A549 (cell line): Measurements from ENCODE around the gene RHOF. TPM values are rescaled to one million over a fixed set of nuclear protein-coding genes. Genes with fewer than 3 reads are reported as not detected.

Experiments
- ATAC-seq, 2 experiments: fragments of 200-7000 bp in 1 of 2; fragments of >200 bp in 1 of 2; cut with Nextera tagmentation in 1 of 2; cut with Tn5 transposase in 1 of 2; 3 replicates each; pipeline versions ENCODE4 v1.8.0 to v1.9.1; 2018 to 2020; ENCODE audit warnings: mild to moderate bottlenecking in 1 of 2, moderate library complexity in 1 of 2
- CTCF ChIA-PET: fragments of 300-600 bp; sonication (Branson Sonifier 250); formaldehyde crosslinking; extraction: SDS; loops from one replicate; lab custom pipeline; 2021; ENCODE audit warnings: antibody characterized with exemption, inconsistent platforms; lab: Yijun Ruan, JAX
- POLR2A ChIA-PET: fragments of 350-600 bp; formaldehyde crosslinking; extraction: SDS; loops from one replicate; lab custom pipeline; 2021; ENCODE audit warnings: antibody characterized with exemption, inconsistent platforms; lab: Yijun Ruan, JAX
- DNase-seq, 2 experiments: peaks; one replicate each; pipeline versions ENCODE4 v3.0.0 to v3.0.0-alpha.2; 2011 to 2016; ENCODE audit warnings: low read depth in 1 of 2, low spot score in 1 of 2
- FAIRE-seq: peaks from 2 replicates; lab custom pipeline; 2011; peaks lifted over from hg19 to GRCh38; lab: Jason Lieb, UNC
- H3K27ac ChIP-seq, 2 experiments: fragments of >200 bp; sonication (Bioruptor Twin); formaldehyde crosslinking; 3 replicates each; pipeline ENCODE4 v1.5.1; 2016 to 2017
- H3K4me1 ChIP-seq: fragments of >200 bp; sonication (Bioruptor Twin); formaldehyde crosslinking; 3 replicates; pipeline ENCODE4 v1.6.1; 2016
- H3K4me2 ChIP-seq: fragments of >200 bp; sonication (Bioruptor Twin); formaldehyde crosslinking; 3 replicates; pipeline ENCODE4 v1.6.1; 2016
- H3K4me3 ChIP-seq: fragments of >200 bp; sonication (Bioruptor Twin); formaldehyde crosslinking; 3 replicates; pipeline ENCODE4 v1.5.1; 2016
- H3K9me3 ChIP-seq: fragments of >200 bp; sonication (Bioruptor Twin); formaldehyde crosslinking; 3 replicates; pipeline ENCODE4 v1.6.1; 2016
- BHLHE40 ChIP-seq: IDR thresholded peaks from 2 replicates; pipeline ENCODE4 v1.6.1; 2012; ENCODE audit warnings: low read depth, low read length, inconsistent platforms
- CBX2 ChIP-seq: fragments of 200-600 bp; sonication (generic); IDR thresholded peaks from 2 replicates; pipeline ENCODE4 v1.6.1; 2016; ENCODE audit warnings: low read depth, mild to moderate bottlenecking, borderline replicate concordance
- CBX8 ChIP-seq: fragments of 200-600 bp; sonication (generic); IDR thresholded peaks from 2 replicates; pipeline ENCODE4 v1.6.1; 2016
- CEBPB ChIP-seq, 2 experiments: fragments of >200 bp in 1 of 2; sonication (Bioruptor Twin) in 1 of 2; formaldehyde crosslinking in 1 of 2; IDR thresholded peaks; 2 replicates each; pipeline ENCODE4 v1.6.1; 2012 to 2016
- CHD2 ChIP-seq: fragments of 150-350 bp; IDR thresholded peaks from 2 replicates; pipeline ENCODE4 v1.6.1; 2014; ENCODE audit warnings: low read length; ENCODE audit not compliant: partially characterized antibody
- CHD4 ChIP-seq: fragments of 200-600 bp; sonication (generic); IDR thresholded peaks from 2 replicates; pipeline ENCODE4 v1.6.1; 2016; ENCODE audit warnings: antibody characterized with exemption, mild to moderate bottlenecking, borderline replicate concordance
- CTCF ChIP-seq: fragments of >200 bp; sonication (Bioruptor Twin); formaldehyde crosslinking; IDR thresholded peaks from 3 replicates; pipeline ENCODE4 v1.5.1; 2016
- EP300 ChIP-seq, 2 experiments: fragments of >200 bp; sonication (Bioruptor Twin); formaldehyde crosslinking; IDR thresholded peaks; 2 replicates in 1 of 2; 3 replicates in 1 of 2; pipeline ENCODE4 v1.6.1; 2016 to 2017
- ESRRA ChIP-seq: fragments of 150-350 bp; IDR thresholded peaks from 2 replicates; pipeline ENCODE4 v1.6.1; 2014; ENCODE audit warnings: mild to moderate bottlenecking, low read length, borderline replicate concordance
- FOSL2 ChIP-seq, 2 experiments: fragments of 450-650 bp in 1 of 2; fragments of >200 bp in 1 of 2; sonication (Bioruptor Twin) in 1 of 2; formaldehyde crosslinking; IDR thresholded peaks; 2 replicates each; pipeline versions ENCODE4 v1.5.0 to v1.6.1; 2016 to 2020; ENCODE audit warnings: mild to moderate bottlenecking in 1 of 2, moderate library complexity in 1 of 2
- HOXA7 ChIP-seq: fragments of 250-450 bp; sonication (Bioruptor Pico); IDR thresholded peaks from 2 replicates; pipeline ENCODE4 v1.5.0; 2020; ENCODE audit warnings: mild to moderate bottlenecking, moderate library complexity
- HOXB13 ChIP-seq: fragments of 250-450 bp; sonication (Bioruptor Pico); IDR thresholded peaks from 2 replicates; pipeline ENCODE4 v1.5.0; 2020; ENCODE audit warnings: low read depth, mild to moderate bottlenecking, moderate library complexity
- JUN ChIP-seq, 2 experiments: fragments of >200 bp; sonication (Bioruptor Twin); formaldehyde crosslinking; IDR thresholded peaks; 2 replicates in 1 of 2; 3 replicates in 1 of 2; pipeline ENCODE4 v1.6.1; 2016 to 2017
- JUNB ChIP-seq: fragments of >200 bp; sonication (Bioruptor Twin); formaldehyde crosslinking; IDR thresholded peaks from 2 replicates; pipeline ENCODE4 v1.6.1; 2016
- KDM1A ChIP-seq: fragments of 200-600 bp; sonication (generic); IDR thresholded peaks from 2 replicates; pipeline ENCODE4 v1.6.1; 2016; ENCODE audit warnings: low read depth, mild to moderate bottlenecking
- KDM5A ChIP-seq: fragments of 200-600 bp; sonication (generic); IDR thresholded peaks from 2 replicates; pipeline ENCODE4 v1.6.1; 2016; ENCODE audit warnings: antibody characterized with exemption, mild to moderate bottlenecking
- MAFK ChIP-seq: fragments of 450-650 bp; IDR thresholded peaks from 2 replicates; pipeline ENCODE4 v1.6.1; 2014; ENCODE audit not compliant: partially characterized antibody
- MAX ChIP-seq: IDR thresholded peaks from 2 replicates; pipeline ENCODE4 v1.6.1; 2012
- MYC ChIP-seq: IDR thresholded peaks from 2 replicates; pipeline ENCODE4 v1.6.1; 2012; ENCODE audit warnings: mild to moderate bottlenecking, inconsistent platforms, low read length, improper control_type of control experiment, borderline replicate concordance
- POLR2AphosphoS2 ChIP-seq: conservative IDR thresholded peaks from 2 replicates; pipeline ENCODE4 v1.6.1; 2012; ENCODE audit warnings: low read length, improper control_type of control experiment, inconsistent platforms
- TFCP2L1 ChIP-seq: fragments of 250-450 bp; sonication (Bioruptor Pico); IDR thresholded peaks from 2 replicates; pipeline ENCODE4 v1.5.0; 2021; ENCODE audit warnings: mild to moderate bottlenecking
- ZFP36 ChIP-seq: fragments of 450-650 bp; IDR thresholded peaks from 2 replicates; pipeline ENCODE4 v1.6.1; 2014; ENCODE audit warnings: borderline replicate concordance; ENCODE audit not compliant: partially characterized antibody
- ZNF302 ChIP-seq: fragments of 250-450 bp; sonication (Bioruptor Pico); IDR thresholded peaks from 2 replicates; pipeline ENCODE4 v1.9.0; 2021; ENCODE audit warnings: inconsistent platforms, mild to moderate bottlenecking, moderate library complexity
- WGBS: methylation state at CpG from one replicate; pipeline ENCODE4 v1.1.6; 2017; ENCODE audit errors: missing lambda C conversion rate; 5-methylcytosine and 5-hydroxymethylcytosine counted together
- polyA plus RNA-seq, 4 experiments: library from polyadenylated mRNA; depleted of rRNA in 3 of 4; stranded (reverse); fragments of >200 nt; fragmentation: RNase III in 1 of 4; extraction: RNeasy Plus Mini Kit Qiagen cat#74134 plus additional on column Dnase treatment in 1 of 4; gene quantifications; 2 replicates in 3 of 4; 3 replicates in 1 of 4; pipeline ENCODE4 v1.2.3, GENCODE V29; 2011 to 2017
- TF ChIP-seq, protein P1 (sequence below): fragments of >200 bp; sonication (Bioruptor Twin); formaldehyde crosslinking; IDR thresholded peaks from 2 replicates; pipeline ENCODE4 v1.6.1; 2016
- TF ChIP-seq, protein P2 (sequence below): fragments of 200-600 bp; sonication (generic); IDR thresholded peaks from 2 replicates; pipeline ENCODE4 v1.6.1; 2016; ENCODE audit warnings: antibody characterized with exemption, mild to moderate bottlenecking, moderate library complexity
- TF ChIP-seq, protein P3 (sequence below): IDR thresholded peaks from 2 replicates; pipeline ENCODE4 v1.6.1; 2012; ENCODE audit warnings: low read depth, borderline replicate concordance
- TF ChIP-seq, protein P4 (sequence below): fragments of 250-450 bp; sonication (Bioruptor Pico); IDR thresholded peaks from 2 replicates; pipeline ENCODE4 v1.5.0; 2021; ENCODE audit warnings: mild to moderate bottlenecking, moderate library complexity, borderline replicate concordance

The RHOF gene
- polyA plus RNA-seq, 2 of the 4 experiments (the other 2 are of a cell fraction) = 47.1 to 52.3 TPM

- TF ChIP-seq CHD2 (no peak), ESRRA (no peak), JUNB (no peak), CHD4 (peak; percentile 31; the same call in 1 of the 2 replicates), CEBPB (IDR thresholded peaks at IDR 0.05) (no peak), CBX8 (no peak), JUN (IDR thresholded peaks at IDR 0.05) (no peak), FOSL2 (IDR thresholded peaks at IDR 0.05) (no peak), FOSL2 (CRISPR knock-in tag; IDR thresholded peaks at IDR 0.05) (no peak), MYC (no peak), HOXA7 (CRISPR knock-in tag) (no peak), POLR2AphosphoS2 (no peak), BHLHE40 (no peak), MAFK (no peak), KDM1A (no peak), ZNF302 (0 out of 2 replicates have a peak, but pooled peaks have one; percentile 12), ZFP36 (no peak), TFCP2L1 (CRISPR knock-in tag) (no peak), HOXB13 (CRISPR knock-in tag) (peak; percentile 62; the same call in 1 of the 2 replicates), KDM5A (no peak), CTCF (no peak), MAX (no peak), EP300 (IDR thresholded peaks at IDR 0.05) (no peak), CBX2 (no peak)
- TF ChIP-seq, protein P1, sequence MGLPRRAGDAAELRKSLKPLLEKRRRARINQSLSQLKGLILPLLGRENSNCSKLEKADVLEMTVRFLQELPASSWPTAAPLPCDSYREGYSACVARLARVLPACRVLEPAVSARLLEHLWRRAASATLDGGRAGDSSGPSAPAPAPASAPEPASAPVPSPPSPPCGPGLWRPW = no peak
- TF ChIP-seq, protein P2, sequence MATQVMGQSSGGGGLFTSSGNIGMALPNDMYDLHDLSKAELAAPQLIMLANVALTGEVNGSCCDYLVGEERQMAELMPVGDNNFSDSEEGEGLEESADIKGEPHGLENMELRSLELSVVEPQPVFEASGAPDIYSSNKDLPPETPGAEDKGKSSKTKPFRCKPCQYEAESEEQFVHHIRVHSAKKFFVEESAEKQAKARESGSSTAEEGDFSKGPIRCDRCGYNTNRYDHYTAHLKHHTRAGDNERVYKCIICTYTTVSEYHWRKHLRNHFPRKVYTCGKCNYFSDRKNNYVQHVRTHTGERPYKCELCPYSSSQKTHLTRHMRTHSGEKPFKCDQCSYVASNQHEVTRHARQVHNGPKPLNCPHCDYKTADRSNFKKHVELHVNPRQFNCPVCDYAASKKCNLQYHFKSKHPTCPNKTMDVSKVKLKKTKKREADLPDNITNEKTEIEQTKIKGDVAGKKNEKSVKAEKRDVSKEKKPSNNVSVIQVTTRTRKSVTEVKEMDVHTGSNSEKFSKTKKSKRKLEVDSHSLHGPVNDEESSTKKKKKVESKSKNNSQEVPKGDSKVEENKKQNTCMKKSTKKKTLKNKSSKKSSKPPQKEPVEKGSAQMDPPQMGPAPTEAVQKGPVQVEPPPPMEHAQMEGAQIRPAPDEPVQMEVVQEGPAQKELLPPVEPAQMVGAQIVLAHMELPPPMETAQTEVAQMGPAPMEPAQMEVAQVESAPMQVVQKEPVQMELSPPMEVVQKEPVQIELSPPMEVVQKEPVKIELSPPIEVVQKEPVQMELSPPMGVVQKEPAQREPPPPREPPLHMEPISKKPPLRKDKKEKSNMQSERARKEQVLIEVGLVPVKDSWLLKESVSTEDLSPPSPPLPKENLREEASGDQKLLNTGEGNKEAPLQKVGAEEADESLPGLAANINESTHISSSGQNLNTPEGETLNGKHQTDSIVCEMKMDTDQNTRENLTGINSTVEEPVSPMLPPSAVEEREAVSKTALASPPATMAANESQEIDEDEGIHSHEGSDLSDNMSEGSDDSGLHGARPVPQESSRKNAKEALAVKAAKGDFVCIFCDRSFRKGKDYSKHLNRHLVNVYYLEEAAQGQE = no peak
- TF ChIP-seq, protein P3, sequence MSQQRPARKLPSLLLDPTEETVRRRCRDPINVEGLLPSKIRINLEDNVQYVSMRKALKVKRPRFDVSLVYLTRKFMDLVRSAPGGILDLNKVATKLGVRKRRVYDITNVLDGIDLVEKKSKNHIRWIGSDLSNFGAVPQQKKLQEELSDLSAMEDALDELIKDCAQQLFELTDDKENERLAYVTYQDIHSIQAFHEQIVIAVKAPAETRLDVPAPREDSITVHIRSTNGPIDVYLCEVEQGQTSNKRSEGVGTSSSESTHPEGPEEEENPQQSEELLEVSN = no peak
- TF ChIP-seq, protein P4, sequence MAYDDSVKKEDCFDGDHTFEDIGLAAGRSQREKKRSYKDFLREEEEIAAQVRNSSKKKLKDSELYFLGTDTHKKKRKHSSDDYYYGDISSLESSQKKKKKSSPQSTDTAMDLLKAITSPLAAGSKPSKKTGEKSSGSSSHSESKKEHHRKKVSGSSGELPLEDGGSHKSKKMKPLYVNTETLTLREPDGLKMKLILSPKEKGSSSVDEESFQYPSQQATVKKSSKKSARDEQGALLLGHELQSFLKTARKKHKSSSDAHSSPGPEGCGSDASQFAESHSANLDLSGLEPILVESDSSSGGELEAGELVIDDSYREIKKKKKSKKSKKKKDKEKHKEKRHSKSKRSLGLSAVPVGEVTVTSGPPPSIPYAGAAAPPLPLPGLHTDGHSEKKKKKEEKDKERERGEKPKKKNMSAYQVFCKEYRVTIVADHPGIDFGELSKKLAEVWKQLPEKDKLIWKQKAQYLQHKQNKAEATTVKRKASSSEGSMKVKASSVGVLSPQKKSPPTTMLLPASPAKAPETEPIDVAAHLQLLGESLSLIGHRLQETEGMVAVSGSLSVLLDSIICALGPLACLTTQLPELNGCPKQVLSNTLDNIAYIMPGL (CRISPR knock-in tag) = no peak
- FAIRE-seq = no peak
- no peak overlapping the region for H3K4me3 ChIP-seq
- 43% methylated on average over 10 of the region's 10 CpGs for WGBS
- H3K4me2 ChIP-seq = peak overlapping the region; percentile 79
- CTCF ChIA-PET = interaction anchor here (1.1 to 2.5 kb wide), 7 partner anchors 13 to 46 kb away, joined by 3 to 16 read pairs (median 4); partner anchors contain the start of gene RHOF
- peaks cover 23% of the 10 kb centered on the region for H3K4me1 ChIP-seq
- H3K9me3 ChIP-seq = no peaks in the 10 kb centered on the region
- H3K27ac ChIP-seq = peak overlapping the region; percentile 87 to 88
- ATAC-seq = no peak
- no peak for DNase-seq
- POLR2A ChIA-PET = interaction anchor here (1.1 kb wide), 1 partner anchor 37 kb away, joined by 4 read pairs; the partner anchor contains the start of gene TMEM120B
Observed at GRCh38 chr12:121749267-121749666, 44.2 kb downstream of the RHOF start.
